Type B pancreatic cell (in vitro differentiated cells): ENCODE results near the gene LGALS12. TPM values are rescaled to one million over a fixed set of nuclear protein-coding genes. Genes with fewer than 3 reads are reported as not detected.

Source experiments
- DNase-seq: peaks from one replicate; pipeline ENCODE4 v3.0.0; 2021; ENCODE audit warnings: mixed read lengths; ENCODE audit not compliant: unreplicated experiment; ENCODE audit errors: extremely low spot score
- H3K27ac Mint-ChIP-seq: 2 replicates; pipeline ENCODE4 v1.8.0; 2021; ENCODE audit warnings: mild to moderate bottlenecking, mixed read lengths
- H3K27me3 Mint-ChIP-seq: 2 replicates; pipeline ENCODE4 v1.8.0; 2021; ENCODE audit warnings: mixed read lengths
- H3K36me3 Mint-ChIP-seq: 2 replicates; pipeline ENCODE4 v1.8.0; 2021; ENCODE audit warnings: mixed read lengths
- H3K4me1 Mint-ChIP-seq: one replicate; pipeline ENCODE4 v1.8.0; 2021; ENCODE audit warnings: mixed read lengths; ENCODE audit not compliant: unreplicated experiment
- H3K4me3 Mint-ChIP-seq: 2 replicates; pipeline ENCODE4 v1.8.0; 2021; ENCODE audit warnings: mild to moderate bottlenecking, mixed read lengths
- H3K9me3 Mint-ChIP-seq: 2 replicates; pipeline ENCODE4 v1.8.0; 2021; ENCODE audit warnings: mixed read lengths
- total RNA-seq: library from RNA; stranded (reverse); gene quantifications from 2 replicates; pipeline ENCODE4 v1.2.1, GENCODE V29; 2021; ENCODE audit warnings: low replicate concordance
- TF ChIP-seq, protein P1 (sequence below): fragments of 200-600 bp; sonication (generic); conservative IDR thresholded peaks from 2 replicates; pipeline ENCODE4 v1.5.0; 2021; ENCODE audit warnings: antibody characterized with exemption, mild to moderate bottlenecking

LGALS12 gene
- total RNA-seq, 1 donor from 2014 or later = 0.34 TPM

GRCh38 chr11:63558459-63559157, 52.7 kb downstream of the LGALS12 start:
- Mint-ChIP-seq H3K27me3 (no peaks in the 10 kb centered on the region), H3K9me3 (no peaks in the 10 kb centered on the region), H3K4me3 (no peak overlapping the region), H3K27ac (no peak overlapping the region), H3K36me3 (no peaks in the 10 kb centered on the region), H3K4me1 (peaks cover 28% of the 10 kb centered on the region)
- no peak for DNase-seq
- TF ChIP-seq, protein P1, sequence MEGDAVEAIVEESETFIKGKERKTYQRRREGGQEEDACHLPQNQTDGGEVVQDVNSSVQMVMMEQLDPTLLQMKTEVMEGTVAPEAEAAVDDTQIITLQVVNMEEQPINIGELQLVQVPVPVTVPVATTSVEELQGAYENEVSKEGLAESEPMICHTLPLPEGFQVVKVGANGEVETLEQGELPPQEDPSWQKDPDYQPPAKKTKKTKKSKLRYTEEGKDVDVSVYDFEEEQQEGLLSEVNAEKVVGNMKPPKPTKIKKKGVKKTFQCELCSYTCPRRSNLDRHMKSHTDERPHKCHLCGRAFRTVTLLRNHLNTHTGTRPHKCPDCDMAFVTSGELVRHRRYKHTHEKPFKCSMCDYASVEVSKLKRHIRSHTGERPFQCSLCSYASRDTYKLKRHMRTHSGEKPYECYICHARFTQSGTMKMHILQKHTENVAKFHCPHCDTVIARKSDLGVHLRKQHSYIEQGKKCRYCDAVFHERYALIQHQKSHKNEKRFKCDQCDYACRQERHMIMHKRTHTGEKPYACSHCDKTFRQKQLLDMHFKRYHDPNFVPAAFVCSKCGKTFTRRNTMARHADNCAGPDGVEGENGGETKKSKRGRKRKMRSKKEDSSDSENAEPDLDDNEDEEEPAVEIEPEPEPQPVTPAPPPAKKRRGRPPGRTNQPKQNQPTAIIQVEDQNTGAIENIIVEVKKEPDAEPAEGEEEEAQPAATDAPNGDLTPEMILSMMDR = no peak

DNA sequence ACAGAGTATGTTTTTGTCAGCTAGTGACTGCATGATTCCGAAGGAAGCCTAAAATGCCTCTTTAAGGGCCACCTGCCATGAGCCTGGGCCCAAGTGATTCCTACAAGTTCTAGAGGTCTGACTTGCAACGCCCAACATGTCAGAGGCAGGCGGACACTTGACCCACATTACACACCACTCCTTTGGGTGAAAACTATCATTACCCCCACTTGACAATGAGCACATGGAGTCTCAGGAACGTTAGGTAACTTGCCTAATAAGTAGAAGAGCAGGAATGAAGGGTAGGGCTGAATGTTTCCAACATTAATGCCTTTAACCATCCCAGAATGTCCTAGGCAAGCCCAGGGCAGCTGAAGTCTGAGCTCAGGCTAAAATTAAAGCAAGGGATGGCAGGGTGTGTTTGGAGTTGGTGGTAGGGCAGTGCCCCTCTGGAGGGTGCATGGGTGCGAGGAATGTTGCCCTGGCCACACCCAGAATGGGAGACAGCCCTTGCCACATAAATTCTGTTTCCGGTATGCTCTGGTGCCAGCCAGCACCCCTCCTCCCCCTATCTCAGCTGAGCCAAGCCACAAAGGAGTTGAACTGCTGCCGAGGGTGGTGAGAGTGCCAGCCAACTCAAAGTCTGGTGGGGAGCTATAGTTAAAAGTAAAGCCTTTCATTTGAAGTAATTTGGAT, 54.8 kb downstream of the LGALS12 start:
- H3K4me1 Mint-ChIP-seq = peaks cover 28% of the 10 kb centered on the region
- TF ChIP-seq, protein P1 = no peak
- peak overlapping the region; percentile 34 for H3K27ac Mint-ChIP-seq
- no peaks in the 10 kb centered on the region for H3K36me3 Mint-ChIP-seq
- H3K4me3 Mint-ChIP-seq = no peak overlapping the region
- H3K27me3 Mint-ChIP-seq = no peaks in the 10 kb centered on the region
- DNase-seq = no peak
- no peaks in the 10 kb centered on the region for H3K9me3 Mint-ChIP-seq

GRCh38 chr11:63563201-63564055, 57.5 kb downstream of the LGALS12 start, which contains the start of gene PLAAT2:
Gene PLAAT2 (minus strand): TSS chr11:63563379. CDS start chr11:63563324, 55 bp downstream.
- TF ChIP-seq, protein P1 = no peak
- Mint-ChIP-seq H3K9me3 (no peaks in the 10 kb centered on the region), H3K27me3 (no peaks in the 10 kb centered on the region), H3K4me3 (peak within 1 kb of the TSS; percentile 51), H3K27ac (peak within 1 kb of the TSS; percentile 99), H3K4me1 (peaks cover 31% of the 10 kb centered on the region), H3K36me3 (no peaks in the 10 kb centered on the region)
- no peak for DNase-seq

GRCh38 chr11:63564056-63564774, 58.3 kb downstream of the LGALS12 start:
- DNase-seq = no peak
- Mint-ChIP-seq H3K9me3 (no peaks in the 10 kb centered on the region), H3K27me3 (no peaks in the 10 kb centered on the region), H3K36me3 (no peaks in the 10 kb centered on the region), H3K27ac (peak overlapping the region; percentile 99), H3K4me3 (peak overlapping the region; percentile 78), H3K4me1 (peaks cover 33% of the 10 kb centered on the region)
- TF ChIP-seq, protein P1 = no peak

GRCh38 chr11:63564784-63565350, 59.0 kb downstream of the LGALS12 start:
- Mint-ChIP-seq H3K9me3 (no peaks in the 10 kb centered on the region), H3K27me3 (no peaks in the 10 kb centered on the region), H3K36me3 (no peaks in the 10 kb centered on the region), H3K4me3 (peak overlapping the region; percentile 78), H3K27ac (peak overlapping the region; percentile 99), H3K4me1 (peaks cover 33% of the 10 kb centered on the region)
- TF ChIP-seq, protein P1 = no peak
- DNase-seq = no peak
